ENCODE measurements around the gene WDR54.

- no peak for TF ChIP-seq EZH2 (IDR thresholded peaks at IDR 0.05)
- no peak for TF ChIP-seq REST (IDR thresholded peaks at IDR 0.05; ENCODE audit: low read depth)
- no peak for TF ChIP-seq CTCF (IDR thresholded peaks at IDR 0.05 in 2 of 3, conservative IDR thresholded peaks at IDR 0.05 in 1 of 3; ENCODE audit: borderline replicate concordance in 1 of 3, insufficient read depth in 1 of 3, low read depth in 2 of 3, low read length in 2 of 3)
- TF ChIP-seq CEBPB (IDR thresholded peaks at IDR 0.05; ENCODE audit: low read depth): no peak
- TF ChIP-seq POLR2AphosphoS5 (IDR thresholded peaks at IDR 0.05; ENCODE audit: low read depth, low read length): no peak
- no peak for TF ChIP-seq YY1 (IDR thresholded peaks at IDR 0.05; ENCODE audit: extremely low read depth, insufficient replicate concordance, low read depth, low read length)
- no peak for TF ChIP-seq ZBTB33 (IDR thresholded peaks at IDR 0.05; ENCODE audit: extremely low read depth, insufficient replicate concordance, low read length)
- TF ChIP-seq EZH2phosphoT487 (IDR thresholded peaks at IDR 0.05; ENCODE audit: borderline replicate concordance): no peak
- no peak for TF ChIP-seq POLR2A (IDR thresholded peaks at IDR 0.05; ENCODE audit: borderline replicate concordance, extremely low read depth, insufficient read depth, insufficient read length)
- TF ChIP-seq RAD21 (IDR thresholded peaks at IDR 0.05; ENCODE audit: low read depth): no peak
Observed at GRCh38 chr2:74401891-74402290, 19.6 kb upstream of the WDR54 start.

Measured in HCT116 (cell line).